Erythroblast (primary cell): ENCODE results near the gene CHTF8.

ENCODE experiments used
- DNase-seq, 2 experiments: peaks; one replicate each; lab custom pipeline; 2025; lab: John Stamatoyannopoulos, UW
- GATA1 ChIP-seq: IDR thresholded peaks from 2 replicates; pipeline ENCODE4 v1.6.1; 2011; ENCODE audit warnings: low read depth, mild to moderate bottlenecking, control low read depth, low read length, moderate library complexity
- POLR2A ChIP-seq: IDR thresholded peaks from 2 replicates; pipeline ENCODE4 v1.6.1; 2011; ENCODE audit warnings: mild to moderate bottlenecking, low read length

Gene CHTF8

GRCh38 chr16:69112285-69113129 is 19.9 kb downstream of the CHTF8 start:
- TF ChIP-seq GATA1 (no peak), POLR2A (no peak)
- DNase-seq = peak; percentile 65 to 76

GRCh38 chr16:69111876-69112230 is 20.5 kb downstream of the CHTF8 start:
- DNase-seq = no peak
- TF ChIP-seq GATA1 (no peak), POLR2A (no peak)

- TF ChIP-seq POLR2A (no peak), GATA1 (no peak)
- DNase-seq = peak; percentile 51 to 57
Measured at GRCh38 chr16:69111216-69111875, 21.0 kb downstream of the CHTF8 start.

GRCh38 chr16:69110406-69110805 is 22.0 kb downstream of the CHTF8 start:
- TF ChIP-seq GATA1 (no peak), POLR2A (no peak)
- DNase-seq = no peak

GRCh38 chr16:69109486-69110270 is 22.7 kb downstream of the CHTF8 start:
- DNase-seq = no peak
- TF ChIP-seq POLR2A = no peak
- no peak for TF ChIP-seq GATA1

- TF ChIP-seq POLR2A = no peak
- TF ChIP-seq GATA1 = no peak
- no peak for DNase-seq
Measured at GRCh38 chr16:69108905-69109252, 23.5 kb downstream of the CHTF8 start.

GRCh38 chr16:69108064-69108904 is 24.1 kb downstream of the CHTF8 start:
- no peak for DNase-seq
- no peak for TF ChIP-seq POLR2A
- no peak for TF ChIP-seq GATA1

GRCh38 chr16:69107316-69107962 is 24.9 kb downstream of the CHTF8 start:
- DNase-seq = no peak
- TF ChIP-seq POLR2A = no peak
- no peak for TF ChIP-seq GATA1

- no peak for DNase-seq
- TF ChIP-seq POLR2A (no peak), GATA1 (no peak)
Measured at GRCh38 chr16:69106491-69107315, 25.7 kb downstream of the CHTF8 start.

- peak; percentile 56 to 62 for DNase-seq
Measured at GRCh38 chr16:69105501-69106361, 26.7 kb downstream of the CHTF8 start, which contains the start of gene HAS3. HAS3 (plus strand) TSS chr16:69105653; CDS start chr16:69109396, 3,743 bp downstream.

More at GRCh38 chr16:69105501-69106361, 26.7 kb downstream of the CHTF8 start, which contains the start of gene HAS3:
- TF ChIP-seq GATA1 (no peak), POLR2A (no peak)
